Duodenal mucosa (tissue), 2 donors: ENCODE results near the gene IGFALS.
A peak's percentile ranks its signal among the peaks of the same experiment; 100 is the strongest.

Source experiments
- H3K27ac ChIP-seq: one replicate; pipeline ENCODE4 v1.7.0; 2013; ENCODE audit warnings: low read depth, low read length
- H3K27me3 ChIP-seq, 2 donors: one replicate each; pipeline ENCODE4 v1.7.0; 2013; ENCODE audit warnings: low read length in 2 of 2, control low read depth in 1 of 2; ENCODE audit not compliant: insufficient read depth in 2 of 2, control insufficient read depth in 1 of 2
- H3K36me3 ChIP-seq, 2 donors: one replicate each; pipeline ENCODE4 v1.7.0; 2013; ENCODE audit warnings: low read length in 2 of 2, control low read depth in 1 of 2; ENCODE audit not compliant: insufficient read depth in 2 of 2, control insufficient read depth in 1 of 2
- H3K4me1 ChIP-seq, 2 donors: one replicate each; pipeline ENCODE4 v1.7.0; 2013; ENCODE audit warnings: low read length in 2 of 2, control low read depth in 1 of 2; ENCODE audit not compliant: insufficient read depth in 2 of 2, control insufficient read depth in 1 of 2
- H3K4me3 ChIP-seq, 2 donors: one replicate each; pipeline ENCODE4 v1.7.0; 2013; ENCODE audit warnings: low read length in 2 of 2, low read depth in 1 of 2
- H3K9ac ChIP-seq, 2 donors: one replicate each; pipeline ENCODE4 v1.7.0; 2013; ENCODE audit warnings: low read length in 2 of 2, low read depth in 1 of 2
- H3K9me3 ChIP-seq, 2 donors: one replicate each; pipeline ENCODE4 v1.7.0; 2013; ENCODE audit warnings: low read length in 2 of 2, control low read depth in 1 of 2; ENCODE audit not compliant: control insufficient read depth in 1 of 2

Gene IGFALS

DNA sequence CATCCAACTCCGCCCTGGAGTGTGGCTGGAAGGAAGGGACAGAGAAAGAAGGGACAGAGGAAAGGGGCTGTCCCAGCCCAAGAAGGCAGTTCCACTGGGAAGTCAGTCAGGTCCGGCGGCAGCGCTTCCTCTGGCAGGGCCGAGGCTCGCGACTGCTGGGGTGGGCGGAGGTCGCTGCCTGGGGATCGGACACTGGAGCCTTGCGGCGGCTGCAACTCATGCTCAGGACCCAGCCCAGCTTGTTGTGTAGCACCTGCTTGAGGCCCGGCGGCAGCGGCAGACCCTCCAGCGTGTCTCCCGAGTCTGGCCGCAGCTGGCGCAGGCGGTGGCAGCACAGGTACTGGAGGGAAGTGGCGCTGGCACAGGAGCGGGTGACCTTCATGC, 16.5 kb downstream of the IGFALS start:
- Histone ChIP-seq H3K4me1 (peaks cover 20 to 33% of the 10 kb centered on the region in 2 donors), H3K9ac (no peak overlapping the region), H3K4me3 (no peak overlapping the region), H3K27ac (no peak overlapping the region), H3K27me3 (no peaks in the 10 kb centered on the region), H3K9me3 (no peaks in the 10 kb centered on the region), H3K36me3 (peaks cover 7 to 51% of the 10 kb centered on the region in 2 donors)

DNA sequence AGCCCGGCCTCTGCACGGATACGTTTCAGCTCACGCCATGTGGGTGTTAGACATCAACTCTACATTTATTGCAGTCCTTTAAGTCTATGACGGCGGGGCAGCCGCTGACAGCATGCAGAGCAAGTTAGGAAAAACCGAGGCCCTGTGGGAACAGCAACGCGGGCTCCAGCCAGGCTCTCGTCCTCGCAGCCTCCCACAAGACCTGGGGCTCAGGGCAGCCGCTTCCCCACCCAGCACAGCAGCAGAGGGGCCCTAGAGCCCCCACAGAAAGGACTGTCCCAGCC, 16.9 kb downstream of the IGFALS start:
- Histone ChIP-seq H3K27ac (no peak overlapping the region), H3K4me3 (no peak overlapping the region), H3K9me3 (no peaks in the 10 kb centered on the region), H3K4me1 (peaks cover 20 to 33% of the 10 kb centered on the region in 2 donors), H3K9ac (no peak overlapping the region), H3K27me3 (no peaks in the 10 kb centered on the region), H3K36me3 (peaks cover 7 to 51% of the 10 kb centered on the region in 2 donors)

DNA sequence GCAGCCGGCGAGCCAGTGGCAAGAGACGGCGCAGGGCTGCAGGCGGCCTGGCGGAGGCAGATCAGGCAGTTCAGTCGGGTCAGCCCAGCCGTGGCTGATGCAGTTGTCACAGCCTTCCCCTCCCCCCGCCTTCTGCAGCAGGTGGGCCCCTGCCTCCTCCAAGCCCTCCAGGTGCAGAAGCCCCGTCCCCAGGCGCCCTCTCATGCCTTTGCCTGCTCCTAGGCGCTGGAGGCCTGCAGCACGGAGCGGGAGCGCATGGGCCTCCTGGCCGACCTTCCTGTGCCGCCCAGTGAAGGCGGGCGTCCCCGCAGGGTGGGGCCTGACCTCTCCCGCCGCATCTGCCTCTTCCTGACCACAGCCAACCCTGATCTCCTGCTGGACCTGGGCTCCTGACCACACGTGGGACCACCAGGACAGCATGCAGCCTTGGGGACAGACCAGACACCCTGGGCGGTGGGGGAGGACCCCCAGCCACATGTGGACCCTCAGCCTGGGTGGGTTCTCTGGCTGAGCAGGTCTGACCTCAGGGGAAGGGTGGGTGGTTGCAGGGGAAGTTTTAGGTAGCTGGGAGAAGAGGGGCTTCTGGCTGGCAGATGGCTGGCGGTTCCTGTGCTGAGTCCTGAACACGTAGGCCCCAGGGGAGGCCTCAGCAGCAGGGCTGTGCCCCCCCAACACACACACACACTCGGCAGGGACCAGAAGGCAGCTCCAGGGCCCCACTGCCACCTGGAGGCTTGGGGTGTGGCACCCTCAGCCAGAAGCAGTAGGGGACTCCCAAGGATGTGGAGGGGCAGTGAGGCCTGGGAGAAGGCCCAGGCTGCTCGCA, 17.4 kb downstream of the IGFALS start:
- no peaks in the 10 kb centered on the region for H3K9me3 ChIP-seq
- no peak overlapping the region for H3K4me3 ChIP-seq
- peaks cover 7 to 50% of the 10 kb centered on the region in 2 donors for H3K36me3 ChIP-seq
- H3K9ac ChIP-seq: no peak overlapping the region
- H3K27ac ChIP-seq: no peak overlapping the region
- H3K27me3 ChIP-seq: no peaks in the 10 kb centered on the region
- peaks cover 15 to 28% of the 10 kb centered on the region in 2 donors for H3K4me1 ChIP-seq

DNA sequence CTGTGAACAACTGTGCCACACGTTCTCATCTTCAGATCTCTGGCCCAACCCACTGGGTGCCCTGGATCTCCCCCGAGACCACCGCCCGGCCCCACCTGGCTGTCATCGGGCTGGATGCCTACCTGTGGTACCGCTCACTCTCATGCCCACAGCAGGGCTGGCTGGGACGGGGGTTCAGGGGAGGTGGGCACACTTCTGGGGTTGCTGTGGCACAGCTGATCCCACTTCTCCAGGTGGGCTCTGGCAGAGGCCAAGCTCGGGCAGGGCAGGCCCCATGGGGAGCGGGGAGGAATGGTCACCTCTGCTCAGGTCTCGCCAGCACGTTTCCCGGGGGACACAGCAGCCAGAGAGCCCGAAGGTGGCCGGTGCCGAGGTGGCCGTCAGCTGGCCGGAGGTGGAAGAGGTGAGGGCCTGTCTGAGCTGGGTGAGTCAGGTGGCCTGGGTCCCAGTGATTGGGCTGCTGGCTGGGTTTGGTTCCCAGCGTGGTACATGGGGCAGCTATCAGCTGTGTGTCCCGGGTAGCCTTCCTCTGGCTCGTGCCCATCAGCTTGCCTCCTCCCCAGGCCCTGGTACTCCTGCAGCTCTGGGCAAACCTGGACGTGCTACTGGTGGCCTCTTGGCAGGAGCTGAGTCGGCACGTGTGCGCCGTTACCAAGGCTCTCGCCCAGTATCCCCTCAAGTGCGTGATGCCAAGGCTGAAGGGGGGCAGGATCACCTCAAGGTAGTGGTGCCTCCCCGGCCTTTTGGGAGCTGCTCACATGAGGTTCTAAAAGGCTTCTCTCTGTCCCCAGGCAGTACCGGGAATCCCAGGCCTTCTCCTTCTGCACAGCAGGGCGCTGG, 18.3 kb downstream of the IGFALS start:
- H3K9ac ChIP-seq: no peak overlapping the region
- H3K36me3 ChIP-seq: peaks cover 7 to 44% of the 10 kb centered on the region in 2 donors
- peaks cover 12 to 27% of the 10 kb centered on the region in 2 donors for H3K4me1 ChIP-seq
- no peaks in the 10 kb centered on the region for H3K27me3 ChIP-seq
- no peak overlapping the region for H3K4me3 ChIP-seq
- H3K9me3 ChIP-seq: no peaks in the 10 kb centered on the region
- H3K27ac ChIP-seq: no peak overlapping the region

DNA sequence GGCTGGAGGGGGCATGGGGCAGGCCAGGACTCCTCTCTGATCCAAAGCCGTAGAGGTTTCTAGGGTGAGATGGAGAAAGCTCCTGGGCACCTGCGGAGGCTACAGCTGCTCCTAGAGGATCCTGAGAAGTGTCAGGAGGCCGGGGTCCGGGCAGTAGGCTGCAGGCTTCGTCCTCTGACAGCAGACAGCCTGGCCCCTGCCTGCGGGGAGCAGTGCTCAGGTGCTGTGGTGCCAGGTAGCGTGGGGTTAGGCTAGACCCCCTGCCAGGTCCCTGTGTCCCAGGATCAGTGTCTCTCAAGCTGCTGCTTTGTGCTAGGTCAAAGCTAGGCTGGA, 19.1 kb downstream of the IGFALS start:
- H3K9ac ChIP-seq: peak overlapping the region; percentile 50 to 75
- H3K4me1 ChIP-seq: peaks cover 12 to 31% of the 10 kb centered on the region in 2 donors
- no peak overlapping the region for H3K27ac ChIP-seq
- peak overlapping the region; percentile 77 to 91 for H3K4me3 ChIP-seq
- H3K27me3 ChIP-seq: no peaks in the 10 kb centered on the region
- no peaks in the 10 kb centered on the region for H3K9me3 ChIP-seq
- H3K36me3 ChIP-seq: peaks cover 7 to 38% of the 10 kb centered on the region in 2 donors

DNA sequence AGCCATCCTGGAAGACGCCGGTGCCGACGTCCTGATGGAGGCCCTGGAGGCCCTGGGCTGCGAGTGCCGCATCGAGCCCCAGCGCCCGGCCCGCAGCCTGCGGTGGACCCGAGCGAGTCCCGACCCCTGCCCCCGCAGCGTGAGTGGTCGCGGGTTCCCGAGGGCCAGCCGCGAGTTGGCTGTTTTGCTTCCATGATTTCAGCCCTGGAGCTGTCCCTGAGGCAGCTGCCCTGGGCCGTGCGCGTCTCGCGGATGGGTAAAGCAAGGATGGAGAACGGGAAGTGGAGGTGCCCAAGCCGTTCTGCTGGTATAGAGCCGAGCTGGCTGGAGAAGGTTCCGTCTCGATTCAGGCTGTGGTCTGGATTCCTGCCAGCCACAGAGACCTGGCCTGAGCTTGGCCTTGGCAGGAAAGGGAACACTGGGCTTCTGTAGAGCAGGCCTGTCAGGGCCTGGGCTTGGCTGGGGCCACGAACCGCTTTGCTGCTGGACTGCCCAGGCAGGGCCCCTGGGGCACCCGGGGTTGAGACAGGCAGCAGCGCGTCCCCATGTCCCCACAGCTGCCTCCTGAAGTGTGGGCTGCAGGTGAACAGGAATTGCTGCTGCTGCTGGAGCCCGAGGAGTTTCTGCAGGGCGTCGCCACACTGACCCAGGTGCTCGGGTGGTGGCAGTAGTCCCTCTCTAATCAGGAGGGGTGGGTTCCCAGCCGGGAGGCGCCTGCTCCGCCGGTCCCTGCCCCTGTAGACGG, 19.6 kb downstream of the IGFALS start:
- H3K27me3 ChIP-seq: no peaks in the 10 kb centered on the region
- H3K9ac ChIP-seq: peak overlapping the region; percentile 50 to 75
- no peak overlapping the region for H3K27ac ChIP-seq
- H3K36me3 ChIP-seq: peaks cover 7 to 38% of the 10 kb centered on the region in 2 donors
- H3K9me3 ChIP-seq: no peaks in the 10 kb centered on the region
- H3K4me3 ChIP-seq: peak overlapping the region; percentile 77 to 91
- H3K4me1 ChIP-seq: peaks cover 12 to 31% of the 10 kb centered on the region in 2 donors

DNA sequence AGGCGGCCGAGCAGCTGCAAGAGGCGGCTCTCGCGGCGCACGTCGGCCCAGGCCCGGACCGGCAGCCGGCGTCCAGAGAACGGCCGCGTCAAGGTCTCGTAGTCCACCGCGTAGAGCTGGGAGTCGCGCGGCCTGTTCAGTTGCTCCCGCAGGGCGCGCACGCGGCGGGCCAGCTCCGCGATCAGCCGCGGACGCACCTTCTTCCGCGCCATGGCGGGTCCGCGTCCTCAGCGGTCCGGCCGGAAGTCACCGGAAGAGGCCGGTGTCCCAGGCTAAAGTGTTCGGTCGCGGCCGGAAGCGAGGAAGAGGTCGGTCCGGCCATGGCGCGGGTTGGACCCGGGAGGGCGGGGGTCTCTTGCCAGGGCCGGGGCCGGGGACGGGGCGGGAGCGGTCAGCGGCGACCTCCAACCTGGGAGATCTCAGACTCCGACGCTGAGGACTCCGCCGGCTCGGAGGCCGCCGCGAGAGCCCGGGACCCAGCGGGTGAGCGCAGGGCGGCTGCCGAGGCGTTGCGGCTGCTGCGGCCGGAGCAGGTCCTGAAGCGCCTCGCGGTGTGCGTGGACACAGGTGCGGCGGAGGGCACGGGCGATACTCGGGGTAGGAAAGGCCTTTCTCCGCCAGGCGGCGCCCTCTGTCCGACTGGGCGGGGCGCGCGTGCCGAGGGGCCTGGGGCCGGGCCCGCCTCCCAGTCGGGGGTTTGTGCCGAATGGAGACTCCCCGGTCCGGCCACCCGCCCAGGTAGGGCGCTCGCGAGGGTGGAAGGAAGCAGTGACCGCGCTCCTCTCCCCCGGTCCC, 20.4 kb downstream of the IGFALS start, which contains the start of gene MRPS34:
Gene MRPS34, minus strand, starts transcription at position 227 of the 795 bp plus-strand sequence. Its CDS starts 15 bp downstream, at position 212.
- peak within 1 kb of the TSS; percentile 80 for H3K27ac ChIP-seq
- peaks cover 7 to 38% of the 10 kb centered on the region in 2 donors for H3K36me3 ChIP-seq
- peak within 1 kb of the TSS; percentile 77 to 91 for H3K4me3 ChIP-seq
- no peaks in the 10 kb centered on the region for H3K27me3 ChIP-seq
- H3K9me3 ChIP-seq: no peaks in the 10 kb centered on the region
- peaks cover 12 to 31% of the 10 kb centered on the region in 2 donors for H3K4me1 ChIP-seq
- peak within 1 kb of the TSS; percentile 50 to 75 for H3K9ac ChIP-seq

DNA sequence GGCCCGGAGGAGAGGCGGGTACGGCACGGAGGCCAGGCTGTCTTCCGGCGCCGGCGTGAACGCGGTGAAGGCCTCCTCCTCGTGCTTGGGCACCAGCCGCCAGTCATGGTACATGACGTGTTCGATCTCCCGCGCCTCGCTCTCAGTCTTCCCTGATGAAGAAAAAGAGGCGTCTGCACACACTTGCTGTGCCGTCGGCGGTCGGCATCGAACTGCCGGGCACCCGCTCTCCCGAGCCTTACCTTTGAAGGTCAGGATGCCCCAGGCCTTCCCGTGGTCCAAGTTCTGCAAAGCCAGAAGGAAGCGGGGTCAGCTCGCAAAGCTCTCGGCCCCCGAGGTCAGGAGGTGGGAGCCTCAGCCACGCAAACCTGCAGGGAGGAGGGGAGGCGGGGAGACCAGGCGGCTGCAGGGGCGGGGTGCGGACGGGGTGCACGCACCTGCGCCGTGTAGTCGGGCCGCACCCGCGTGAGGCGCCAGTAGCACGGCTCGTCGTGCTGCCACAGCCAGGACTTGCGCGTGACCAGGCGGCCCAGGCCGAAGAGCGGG, 21.1 kb downstream of the IGFALS start, which contains the start of gene EME2:
Gene EME2, plus strand, starts transcription at position 449 of the 546 bp plus-strand sequence. CDS start 418 bp downstream, outside the sequence.
- H3K4me1 ChIP-seq: peaks cover 12 to 31% of the 10 kb centered on the region in 2 donors
- peak within 1 kb of the TSS; percentile 50 to 75 for H3K9ac ChIP-seq
- H3K27me3 ChIP-seq: no peaks in the 10 kb centered on the region
- H3K27ac ChIP-seq: peak within 1 kb of the TSS; percentile 80
- no peaks in the 10 kb centered on the region for H3K9me3 ChIP-seq
- peak within 1 kb of the TSS; percentile 77 to 91 for H3K4me3 ChIP-seq
- H3K36me3 ChIP-seq: peaks cover 7 to 38% of the 10 kb centered on the region in 2 donors

DNA sequence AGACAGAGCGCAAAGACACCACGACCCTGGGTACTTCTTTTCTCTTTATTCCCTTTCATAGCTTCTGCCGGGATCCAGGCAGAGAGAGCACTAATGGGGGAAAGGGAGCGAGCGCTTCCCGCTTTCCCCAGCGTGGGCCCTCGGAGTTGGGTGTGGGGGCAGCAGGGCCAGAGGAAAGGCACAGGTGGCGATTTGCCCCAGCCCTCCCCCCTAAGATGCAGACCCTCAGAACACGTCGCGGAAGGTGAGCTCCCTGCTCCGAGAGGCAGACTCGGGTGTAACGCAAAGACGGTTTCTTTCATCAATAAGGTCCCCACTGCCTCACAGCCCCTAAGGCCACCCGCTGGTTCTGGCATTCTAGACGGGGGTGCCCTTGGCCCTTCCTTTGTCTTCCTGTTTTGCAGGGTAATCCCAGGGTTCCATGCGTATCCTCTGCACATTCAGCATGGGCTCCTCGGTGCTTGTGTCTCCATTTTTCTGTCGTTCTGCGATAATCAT, 21.6 kb downstream of the IGFALS start:
- no peak overlapping the region for H3K27ac ChIP-seq
- peak overlapping the region; percentile 77 to 91 for H3K4me3 ChIP-seq
- H3K9ac ChIP-seq: peak overlapping the region; percentile 50 to 75
- H3K4me1 ChIP-seq: peaks cover 12 to 31% of the 10 kb centered on the region in 2 donors
- no peaks in the 10 kb centered on the region for H3K9me3 ChIP-seq
- H3K36me3 ChIP-seq: peaks cover 7 to 38% of the 10 kb centered on the region in 2 donors
- no peaks in the 10 kb centered on the region for H3K27me3 ChIP-seq
